Fibroblast of lung (primary cell): ENCODE measurements around the gene APOC4.

Source experiments
- EZH2 ChIP-seq: IDR thresholded peaks from 2 replicates; pipeline ENCODE4 v1.5.1; 2012; ENCODE audit warnings: low read length, control low read depth, mild to moderate bottlenecking; ENCODE audit errors: missing control alignments
- TF ChIP-seq, protein P1 (sequence below), 2 donors: IDR thresholded peaks in 1 of 2; conservative IDR thresholded peaks in 1 of 2; 1 replicate in 1 of 2; 2 replicates in 1 of 2; pipeline ENCODE4 v1.5.1; 2011 to 2012; ENCODE audit warnings: low read length in 2 of 2, control low read depth in 1 of 2, inconsistent platforms in 1 of 2, low read depth in 1 of 2, mild to moderate bottlenecking in 1 of 2

DNA sequence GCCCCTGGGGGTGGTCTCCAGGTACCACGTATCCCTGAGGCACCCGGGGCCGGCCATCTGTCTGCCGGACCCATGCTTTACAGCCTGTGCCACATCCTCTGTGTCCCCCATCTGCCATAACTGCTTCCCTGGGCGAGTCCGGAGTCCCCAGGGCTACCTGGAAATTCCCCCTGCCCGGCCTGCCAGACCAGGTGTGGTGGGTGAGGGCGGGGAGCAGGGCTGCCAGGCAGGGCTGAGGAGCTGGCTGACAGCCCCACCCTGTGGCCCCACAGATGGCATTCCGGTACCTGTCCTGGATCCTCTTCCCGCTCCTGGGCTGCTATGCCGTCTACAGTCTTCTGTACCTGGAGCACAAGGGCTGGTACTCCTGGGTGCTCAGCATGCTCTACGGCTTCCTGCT lies 48.9 kb downstream of the APOC4 start:
- TF ChIP-seq, protein P1, sequence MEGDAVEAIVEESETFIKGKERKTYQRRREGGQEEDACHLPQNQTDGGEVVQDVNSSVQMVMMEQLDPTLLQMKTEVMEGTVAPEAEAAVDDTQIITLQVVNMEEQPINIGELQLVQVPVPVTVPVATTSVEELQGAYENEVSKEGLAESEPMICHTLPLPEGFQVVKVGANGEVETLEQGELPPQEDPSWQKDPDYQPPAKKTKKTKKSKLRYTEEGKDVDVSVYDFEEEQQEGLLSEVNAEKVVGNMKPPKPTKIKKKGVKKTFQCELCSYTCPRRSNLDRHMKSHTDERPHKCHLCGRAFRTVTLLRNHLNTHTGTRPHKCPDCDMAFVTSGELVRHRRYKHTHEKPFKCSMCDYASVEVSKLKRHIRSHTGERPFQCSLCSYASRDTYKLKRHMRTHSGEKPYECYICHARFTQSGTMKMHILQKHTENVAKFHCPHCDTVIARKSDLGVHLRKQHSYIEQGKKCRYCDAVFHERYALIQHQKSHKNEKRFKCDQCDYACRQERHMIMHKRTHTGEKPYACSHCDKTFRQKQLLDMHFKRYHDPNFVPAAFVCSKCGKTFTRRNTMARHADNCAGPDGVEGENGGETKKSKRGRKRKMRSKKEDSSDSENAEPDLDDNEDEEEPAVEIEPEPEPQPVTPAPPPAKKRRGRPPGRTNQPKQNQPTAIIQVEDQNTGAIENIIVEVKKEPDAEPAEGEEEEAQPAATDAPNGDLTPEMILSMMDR (conservative IDR thresholded peaks at IDR 0.05 in 1 of 2, IDR thresholded peaks at IDR 0.05 in 1 of 2; ENCODE audit: low read depth in 1 of 2, low read length in 2 of 2): no peak
- no peak for TF ChIP-seq EZH2
